Measurements from ENCODE around the gene LIMCH1.

The LIMCH1 gene

GRCh38 chr4:41668024-41668423 is 130.1 kb downstream of the LIMCH1 start:
- TF ChIP-seq, protein P1, sequence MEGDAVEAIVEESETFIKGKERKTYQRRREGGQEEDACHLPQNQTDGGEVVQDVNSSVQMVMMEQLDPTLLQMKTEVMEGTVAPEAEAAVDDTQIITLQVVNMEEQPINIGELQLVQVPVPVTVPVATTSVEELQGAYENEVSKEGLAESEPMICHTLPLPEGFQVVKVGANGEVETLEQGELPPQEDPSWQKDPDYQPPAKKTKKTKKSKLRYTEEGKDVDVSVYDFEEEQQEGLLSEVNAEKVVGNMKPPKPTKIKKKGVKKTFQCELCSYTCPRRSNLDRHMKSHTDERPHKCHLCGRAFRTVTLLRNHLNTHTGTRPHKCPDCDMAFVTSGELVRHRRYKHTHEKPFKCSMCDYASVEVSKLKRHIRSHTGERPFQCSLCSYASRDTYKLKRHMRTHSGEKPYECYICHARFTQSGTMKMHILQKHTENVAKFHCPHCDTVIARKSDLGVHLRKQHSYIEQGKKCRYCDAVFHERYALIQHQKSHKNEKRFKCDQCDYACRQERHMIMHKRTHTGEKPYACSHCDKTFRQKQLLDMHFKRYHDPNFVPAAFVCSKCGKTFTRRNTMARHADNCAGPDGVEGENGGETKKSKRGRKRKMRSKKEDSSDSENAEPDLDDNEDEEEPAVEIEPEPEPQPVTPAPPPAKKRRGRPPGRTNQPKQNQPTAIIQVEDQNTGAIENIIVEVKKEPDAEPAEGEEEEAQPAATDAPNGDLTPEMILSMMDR (conservative IDR thresholded peaks at IDR 0.05; ENCODE audit: low read length), result no peak

GRCh38 chr4:41670530-41670929 is 132.6 kb downstream of the LIMCH1 start:
- no peak overlapping the region for H3K4me3 ChIP-seq (ENCODE audit: low read length)
- TF ChIP-seq, protein P1 (conservative IDR thresholded peaks at IDR 0.05; ENCODE audit: low read length), result no peak
- DNase-seq (ENCODE audit: low read depth), result no peak

More at GRCh38 chr4:41668024-41668423, 130.1 kb downstream of the LIMCH1 start:
- DNase-seq (ENCODE audit: low read depth), result no peak
- no peak overlapping the region for H3K4me3 ChIP-seq (ENCODE audit: low read length)

GRCh38 chr4:41670982-41671381 is 133.0 kb downstream of the LIMCH1 start:
- DNase-seq (ENCODE audit: low read depth), result no peak

DNA sequence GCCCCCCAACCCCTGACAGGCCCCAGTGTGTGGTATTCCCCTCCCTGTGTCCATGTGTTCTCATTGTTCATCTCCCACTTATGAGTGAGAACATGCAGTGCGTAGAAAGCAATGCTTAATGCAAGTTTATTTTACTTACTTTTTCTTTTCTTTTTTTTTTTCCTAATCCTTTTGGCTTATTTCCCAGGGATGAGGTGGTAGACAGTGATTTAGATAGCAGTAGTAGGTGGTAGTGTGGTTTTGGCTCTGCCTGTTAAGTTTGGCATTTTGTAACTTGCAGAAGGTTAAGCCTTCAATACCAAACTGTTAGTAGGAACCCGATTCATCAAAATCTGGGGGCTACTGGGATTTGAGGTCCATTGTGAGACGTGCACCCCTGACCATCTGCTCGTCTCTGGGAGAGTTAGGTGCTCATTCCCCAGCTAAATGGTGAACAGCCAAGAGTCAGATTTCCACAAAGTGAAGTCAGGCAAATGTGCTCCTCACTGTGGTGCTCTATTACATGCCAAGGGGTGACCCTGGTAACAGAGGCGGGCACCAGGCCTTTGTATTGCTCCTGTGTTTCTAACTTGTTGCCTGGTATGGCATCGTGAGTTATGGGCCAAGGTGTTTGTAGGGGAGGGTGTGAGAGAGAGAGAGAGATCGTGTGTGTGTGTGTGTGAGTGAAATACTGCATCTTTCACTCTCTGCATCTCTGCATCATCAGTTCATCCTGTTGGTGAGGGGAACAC is 140.3 kb downstream of the LIMCH1 start:
- H3K4me3 ChIP-seq (ENCODE audit: low read length), result no peak overlapping the region
- TF ChIP-seq, protein P1 (conservative IDR thresholded peaks at IDR 0.05; ENCODE audit: low read length), result no peak
- peak; percentile 6 for DNase-seq (ENCODE audit: low read depth)

More at GRCh38 chr4:41670982-41671381, 133.0 kb downstream of the LIMCH1 start:
- no peak overlapping the region for H3K4me3 ChIP-seq (ENCODE audit: low read length)
- TF ChIP-seq, protein P1 (conservative IDR thresholded peaks at IDR 0.05; ENCODE audit: low read length), result no peak

GRCh38 chr4:41678951-41679350 is 141.0 kb downstream of the LIMCH1 start:
- H3K4me3 ChIP-seq (ENCODE audit: low read length), result no peak overlapping the region
- TF ChIP-seq, protein P1 (conservative IDR thresholded peaks at IDR 0.05; ENCODE audit: low read length), result no peak
- no peak for DNase-seq (ENCODE audit: low read depth)

DNA sequence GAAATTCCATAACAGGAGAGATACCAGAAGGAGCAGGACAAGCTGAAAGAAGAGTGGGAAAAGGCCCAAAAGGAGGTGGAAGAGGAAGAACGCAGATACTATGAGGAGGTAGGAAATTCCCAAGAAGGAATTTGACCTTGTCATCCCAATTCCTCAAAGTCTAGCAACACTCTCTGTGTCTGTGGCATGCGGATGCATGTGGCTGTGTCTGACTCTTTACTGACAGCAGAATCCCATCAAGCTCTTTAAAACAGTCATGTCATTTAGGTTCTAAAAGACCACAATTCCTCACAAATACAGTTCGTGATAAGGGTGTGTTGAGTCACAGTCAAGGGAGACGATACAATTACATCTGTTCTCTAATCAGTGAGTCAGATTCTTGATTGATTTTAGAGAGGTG is 142.0 kb downstream of the LIMCH1 start:
- TF ChIP-seq, protein P1 (conservative IDR thresholded peaks at IDR 0.05; ENCODE audit: low read length), result no peak
- no peak overlapping the region for H3K4me3 ChIP-seq (ENCODE audit: low read length)
- no peak for DNase-seq (ENCODE audit: low read depth)

DNA sequence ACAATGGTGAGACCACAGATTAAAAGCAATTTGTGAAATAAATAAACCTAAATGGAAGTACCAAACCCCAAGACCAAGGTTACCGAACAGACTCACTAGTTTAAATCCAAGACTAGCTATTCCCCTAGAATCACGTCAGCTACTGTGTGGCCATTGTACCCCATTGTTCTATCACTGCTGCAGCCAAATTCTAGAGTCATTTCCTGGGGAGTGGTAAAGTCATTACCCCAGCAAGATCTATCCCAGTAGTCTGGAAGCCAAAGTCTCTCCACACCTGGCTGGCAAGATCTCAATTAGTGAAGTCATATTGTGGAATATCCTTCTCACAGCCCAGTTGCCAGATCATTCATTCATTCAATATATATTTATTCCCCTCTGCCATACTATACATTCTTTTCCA is 143.1 kb downstream of the LIMCH1 start:
- no peak overlapping the region for H3K4me3 ChIP-seq (ENCODE audit: low read length)
- DNase-seq (ENCODE audit: low read depth), result no peak
- TF ChIP-seq, protein P1 (conservative IDR thresholded peaks at IDR 0.05; ENCODE audit: low read length), result no peak

Measured in AG10803 (cell line).